ENCODE results near the gene CRY2. TPM values are rescaled to one million over a fixed set of nuclear protein-coding genes. Genes with fewer than 3 reads are reported as not detected.

CRY2 gene
- total and polyA plus RNA-seq, 10 of the 15 experiments (the other 5 are each of a cell fraction or from before 2014, with no cell fraction given): 1.2 to 14.7 (median 8.1) TPM

GRCh38 chr11:45920531-45921477 is 73.5 kb downstream of the CRY2 start:
- no peak for ATAC-seq
- H2AFZ ChIP-seq (ENCODE audit: control insufficient read depth, low read depth, low read length): no peak overlapping the region
- H3K4me1 ChIP-seq (ENCODE audit: control insufficient read depth, insufficient read depth, low read length): peaks cover 18% of the 10 kb centered on the region
- no peak for DNase-seq (ENCODE audit: low read depth, low spot score)
- no peak overlapping the region for H3K4me3 ChIP-seq
- ChIA-PET SMC1A (ENCODE audit: uncharacterized antibody, unreplicated experiment) (no interaction called here), CTCF (no interaction called here), RAD21 (ENCODE audit: unreplicated experiment) (no interaction called here), POLR2A (no interaction called here)
- no peak overlapping the region for H3K4me2 ChIP-seq (ENCODE audit: control insufficient read depth, insufficient read depth)
- no TSS peak for BruUV-seq (replicated peaks)
- peaks cover 6 to 18% of the 10 kb centered on the region in 2 experiments; a peak in 3 of 4 replicates for H3K27me3 ChIP-seq (replicated peaks in 1 of 2; ENCODE audit: control insufficient read depth in 2 of 2, insufficient read depth in 2 of 2, low read length in 1 of 2)
- WGBS (ENCODE audit: insufficient coverage, insufficient replicate concordance, low lambda C conversion rate, missing lambda C conversion rate): 62% methylated on average over 6 of the region's 6 CpGs
- no peaks in the 10 kb centered on the region for H4K20me1 ChIP-seq (ENCODE audit: control insufficient read depth, insufficient read depth)
- TF ChIP-seq SIN3A (IDR thresholded peaks at IDR 0.05; ENCODE audit: low read depth, low read length) (no peak), NRF1 (conservative IDR thresholded peaks at IDR 0.05; ENCODE audit: low read depth, low read length) (no peak), SMARCA5 (IDR thresholded peaks at IDR 0.05) (no peak), ZBTB33 (IDR thresholded peaks at IDR 0.05) (no peak), CHD4 (IDR thresholded peaks at IDR 0.05) (no peak), MEF2A (IDR thresholded peaks at IDR 0.05; ENCODE audit: insufficient read depth, low read depth, low read length) (no peak), ZBED1 (IDR thresholded peaks at IDR 0.05; ENCODE audit: borderline replicate concordance) (no peak), SPI1 (IDR thresholded peaks at IDR 0.05; ENCODE audit: borderline replicate concordance, insufficient read depth, low read depth, low read length) (no peak), TCF3 (IDR thresholded peaks at IDR 0.05; ENCODE audit: borderline replicate concordance, insufficient read depth, low read depth, low read length) (no peak), MAX (IDR thresholded peaks at IDR 0.05; ENCODE audit: low read depth, low read length) (no peak), POLR2A (IDR thresholded peaks at IDR 0.05; ENCODE audit: low read depth, low read length) (no peak)
- in situ Hi-C loops (cut with MboI): no loop called here
- no peak overlapping the region for H3K9ac ChIP-seq (ENCODE audit: control insufficient read depth, insufficient read depth, low read length)
- intact Hi-C loops (cut with micrococcal nuclease; ENCODE audit: unreplicated experiment): no loop called here
- no peak overlapping the region for H3K27ac ChIP-seq (ENCODE audit: control insufficient read depth, insufficient read depth)
- FAIRE-seq: no peak
- peaks cover 16% of the 10 kb centered on the region for H3K79me2 ChIP-seq (ENCODE audit: control insufficient read depth, insufficient read depth, low read length)
- H3K9me3 ChIP-seq (replicated peaks; ENCODE audit: control insufficient read depth, insufficient read depth, low read length): no peaks in the 10 kb centered on the region; the same call in 2 of the 3 replicates
- no peaks in the 10 kb centered on the region; a peak in 1 of 4 replicates for H3K36me3 ChIP-seq (ENCODE audit: control insufficient read depth in 2 of 2, insufficient read depth in 2 of 2, low read length in 1 of 2)

All from GM12878 (cell line).